GM12878 (cell line): ENCODE data around the gene MSRB2. TPM values are rescaled to one million over a fixed set of nuclear protein-coding genes. Genes with fewer than 3 reads are reported as not detected.

Source experiments
- ATAC-seq: fragments of 200-7000 bp; cut with Tn5 transposase; 3 replicates; pipeline ENCODE4 v1.9.1; 2020; ENCODE audit warnings: mild to moderate bottlenecking, moderate library complexity
- BruUV-seq: library from RNA; stranded (reverse); fragments of 400-500 nt; replicated peaks from 2 replicates; lab custom pipeline; 2021; lab: Mats Ljungman, UMichigan
- CTCF ChIA-PET: fragments of 300-600 bp; sonication (Branson Sonifier 250); formaldehyde crosslinking; extraction: SDS; loops from one replicate; lab custom pipeline; 2021; ENCODE audit warnings: inconsistent platforms; lab: Yijun Ruan, JAX
- POLR2A ChIA-PET: fragments of 350-600 bp; formaldehyde crosslinking; extraction: SDS; loops from one replicate; lab custom pipeline; 2021; ENCODE audit warnings: inconsistent platforms; lab: Charles Lee
- RAD21 ChIA-PET: fragments of 300-600 bp; sonication (Branson Sonifier 250); formaldehyde crosslinking; loops from one replicate; lab custom pipeline; 2023; ENCODE audit warnings: antibody characterized with exemption; ENCODE audit not compliant: unreplicated experiment; lab: Charles Lee
- SMC1A ChIA-PET: fragments of 300-600 bp; sonication (Branson Sonifier 250); formaldehyde crosslinking; loops from one replicate; lab custom pipeline; 2023; ENCODE audit not compliant: unreplicated experiment, uncharacterized antibody; lab: Charles Lee
- DNase-seq: peaks from one replicate; pipeline ENCODE4 v3.0.0-alpha.2; 2011; ENCODE audit warnings: low read depth, low spot score
- FAIRE-seq: peaks from 3 replicates; lab custom pipeline; 2011; peaks lifted over from hg19 to GRCh38; lab: Jason Lieb, UNC
- H2AFZ ChIP-seq: 2 replicates; pipeline ENCODE4 v1.6.0; 2011; ENCODE audit warnings: low read depth, low read length, control low read depth; ENCODE audit not compliant: control insufficient read depth
- H3K27ac ChIP-seq: 2 replicates; pipeline ENCODE4 v1.5.1; 2011; ENCODE audit warnings: control low read depth; ENCODE audit not compliant: control insufficient read depth, insufficient read depth
- H3K27me3 ChIP-seq, 2 experiments: replicated peaks in 1 of 2; 2 replicates each; pipeline versions ENCODE4 v1.6.0 to v1.6.1; 2011; ENCODE audit warnings: low read length in 1 of 2; ENCODE audit not compliant: control insufficient read depth in 2 of 2, insufficient read depth in 2 of 2
- H3K36me3 ChIP-seq, 2 experiments: 2 replicates each; pipeline ENCODE4 v1.5.1; 2011; ENCODE audit warnings: low read length in 1 of 2; ENCODE audit not compliant: control insufficient read depth in 2 of 2, insufficient read depth in 2 of 2
- H3K4me1 ChIP-seq: 2 replicates; pipeline ENCODE4 v1.6.1; 2011; ENCODE audit warnings: mild to moderate bottlenecking, low read length, moderate library complexity, mixed read lengths; ENCODE audit not compliant: control insufficient read depth, insufficient read depth
- H3K4me2 ChIP-seq: 2 replicates; pipeline ENCODE4 v1.6.0; 2011; ENCODE audit warnings: control low read depth; ENCODE audit not compliant: control insufficient read depth, insufficient read depth
- H3K4me3 ChIP-seq: fragments of 200-600 bp; sonication (generic); 2 replicates; pipeline ENCODE4 v1.5.1; 2016
- H3K79me2 ChIP-seq: 2 replicates; pipeline ENCODE4 v1.6.0; 2011; ENCODE audit warnings: low read length; ENCODE audit not compliant: control insufficient read depth, insufficient read depth
- H3K9ac ChIP-seq: 2 replicates; pipeline ENCODE4 v1.8.0; 2011; ENCODE audit warnings: low read length, control low read depth, mixed read lengths; ENCODE audit not compliant: control insufficient read depth, insufficient read depth
- H3K9me3 ChIP-seq: replicated peaks from 3 replicates; pipeline ENCODE4 v1.5.1; 2011; ENCODE audit warnings: mild to moderate bottlenecking, low read length; ENCODE audit not compliant: control insufficient read depth, insufficient read depth
- H4K20me1 ChIP-seq: 2 replicates; pipeline ENCODE4 v1.6.0; 2011; ENCODE audit not compliant: control insufficient read depth, insufficient read depth
- CREM ChIP-seq: IDR thresholded peaks from 2 replicates; pipeline ENCODE4 v1.6.1; 2014; ENCODE audit warnings: antibody characterized with exemption, low read depth
- MEF2B ChIP-seq: fragments of 450-650 bp; IDR thresholded peaks from 2 replicates; pipeline ENCODE4 v1.6.1; 2018; ENCODE audit warnings: mild to moderate bottlenecking, moderate library complexity; ENCODE audit not compliant: partially characterized antibody, poor library complexity, severe bottlenecking
- POLR2AphosphoS2 ChIP-seq: IDR thresholded peaks from 2 replicates; pipeline ENCODE4 v1.6.1; 2011; ENCODE audit warnings: low read depth, mild to moderate bottlenecking, low read length, improper control_type of control experiment, moderate library complexity
- SP1 ChIP-seq: IDR thresholded peaks from one replicate; pipeline ENCODE4 v1.6.1; 2011; ENCODE audit warnings: low read depth, low read length
- STAT1 ChIP-seq: fragments of 450-650 bp; conservative IDR thresholded peaks from 2 replicates; pipeline ENCODE4 v1.6.1; 2014; ENCODE audit warnings: antibody characterized with exemption, mild to moderate bottlenecking
- SUZ12 ChIP-seq: fragments of 200-600 bp; sonication (generic); IDR thresholded peaks from one replicate; pipeline ENCODE4 v1.6.1; 2018; ENCODE audit warnings: antibody characterized with exemption, mild to moderate bottlenecking; ENCODE audit not compliant: unreplicated experiment
- TCF12 ChIP-seq: IDR thresholded peaks from 2 replicates; pipeline ENCODE4 v1.6.1; 2011; ENCODE audit warnings: low read depth, mild to moderate bottlenecking, low read length
- ZNF384 ChIP-seq: IDR thresholded peaks from 2 replicates; pipeline ENCODE4 v1.6.1; 2012; ENCODE audit warnings: low read depth, mild to moderate bottlenecking, low read length, improper control_type of control experiment, borderline replicate concordance
- WGBS: methylation state at CpG from one replicate; pipeline ENCODE4 v1.1.6; 2016; ENCODE audit warnings: low lambda C conversion rate; ENCODE audit not compliant: insufficient replicate concordance, insufficient coverage; ENCODE audit errors: missing lambda C conversion rate; 5-methylcytosine and 5-hydroxymethylcytosine counted together
- in situ Hi-C: fragments of 300-500 bp; cut with MboI; formaldehyde crosslinking; loops from 9 replicates; pipeline ENCODE4 v1.14.3; 2018; ENCODE audit warnings: mixed read lengths
- intact Hi-C: fragments of 100-400 bp; cut with micrococcal nuclease; formaldehyde crosslinking; loops from one replicate; pipeline ENCODE4 v1.14.2; 2022; ENCODE audit not compliant: unreplicated experiment
- polyA plus RNA-seq, 11 experiments: library from polyadenylated mRNA; depleted of rRNA in 4 of 11; unstranded in 6 of 11; stranded (reverse) in 5 of 11; fragments of >200 nt; fragmentation: Nextera tagmentation in 4 of 11; fragmentation: Illumina TruSeq in 1 of 11; extraction: Ambion mirVana in 4 of 11; extraction: Trizol in 1 of 11; gene quantifications; 1 replicate in 1 of 11; 2 replicates in 10 of 11; pipeline versions ENCODE4 v1.2.1 to v1.2.3, GENCODE V29; 2011 to 2016; ENCODE audit warnings: inconsistent platforms in 2 of 11, missing spikeins in 2 of 11, low read depth in 1 of 11
- total RNA-seq, 4 experiments: library from RNA; depleted of rRNA in 3 of 4; stranded (reverse); fragments of >200 nt in 3 of 4; fragmentation: Illumina TruSeq in 1 of 4; extraction: Trizol in 1 of 4; gene quantifications; 2 replicates each; pipeline versions ENCODE4 v1.2.1 to v1.2.3, GENCODE V29; 2013 to 2021
- TF ChIP-seq, protein P1 (sequence below): IDR thresholded peaks from 2 replicates; pipeline ENCODE4 v1.6.1; 2011; ENCODE audit warnings: low read depth, low read length, improper control_type of control experiment, borderline replicate concordance
- TF ChIP-seq, protein P2 (sequence below): fragments of 450-650 bp; IDR thresholded peaks from 2 replicates; pipeline ENCODE4 v1.6.1; 2016; ENCODE audit warnings: mild to moderate bottlenecking

The MSRB2 gene
- total and polyA plus RNA-seq, 10 of the 15 experiments (the other 5 are each of a cell fraction or from before 2014, with no cell fraction given) = 1.5 to 18.6 (median 6.2) TPM

DNA sequence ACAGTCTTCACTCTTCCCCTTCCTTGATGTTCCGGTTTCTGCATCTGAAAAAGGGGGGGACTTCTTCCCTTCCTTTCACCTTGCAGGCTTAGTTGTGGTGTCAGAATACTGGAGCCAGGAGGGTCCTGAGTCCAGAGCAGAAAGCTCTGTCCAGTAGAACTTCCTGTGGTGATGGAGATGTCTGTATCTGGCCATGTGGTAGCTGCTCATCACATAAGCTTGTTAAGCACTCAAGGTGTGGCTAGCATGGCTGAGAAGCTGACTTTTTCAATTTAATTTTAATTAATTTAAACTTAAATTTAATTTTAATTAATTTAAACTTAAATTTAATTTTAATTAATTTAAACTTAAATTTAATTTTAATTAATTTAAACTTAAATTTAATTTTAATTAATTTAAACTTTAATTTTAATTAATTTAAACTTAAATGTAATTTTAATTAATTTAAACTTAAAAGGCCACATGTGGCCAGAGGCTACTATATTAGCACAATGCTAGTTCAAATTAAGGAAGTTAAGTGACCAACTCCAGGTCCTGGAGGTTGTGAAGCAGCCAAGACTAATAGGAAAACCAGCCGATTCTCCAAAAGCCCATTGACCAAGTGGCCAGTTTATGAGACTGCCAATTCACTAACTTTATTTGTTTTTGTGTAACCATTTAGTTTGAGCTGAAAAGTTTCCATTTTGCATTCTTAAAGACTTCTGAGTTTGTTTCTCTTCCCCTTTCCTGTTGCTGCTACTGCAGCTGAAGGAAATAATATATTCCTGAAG is 16.3 kb downstream of the MSRB2 start:
- Histone ChIP-seq H3K27me3 (no peaks in the 10 kb centered on the region), H3K27ac (no peak overlapping the region), H3K4me2 (no peak overlapping the region), H2AFZ (no peak overlapping the region), H3K36me3 (no peaks in the 10 kb centered on the region; a peak in 1 of 4 replicates), H3K9ac (no peak overlapping the region), H3K79me2 (no peaks in the 10 kb centered on the region), H3K9me3 (no peaks in the 10 kb centered on the region), H3K4me1 (no peaks in the 10 kb centered on the region), H4K20me1 (no peaks in the 10 kb centered on the region), H3K4me3 (no peak overlapping the region)
- in situ Hi-C loops = no loop called here
- 64% methylated on average over 2 of the region's 2 CpGs for WGBS
- ChIA-PET SMC1A (no interaction called here), POLR2A (no interaction called here), RAD21 (no interaction called here), CTCF (no interaction called here)
- BruUV-seq = no TSS peak
- FAIRE-seq (no peak), DNase-seq (no peak), ATAC-seq (no peak)
- intact Hi-C loops = no loop called here
- TF ChIP-seq ZNF384 (no peak), MEF2B (no peak), SUZ12 (no peak), POLR2AphosphoS2 (no peak), STAT1 (no peak), TCF12 (no peak), CREM (no peak), SP1 (no peak)
- TF ChIP-seq, protein P1, sequence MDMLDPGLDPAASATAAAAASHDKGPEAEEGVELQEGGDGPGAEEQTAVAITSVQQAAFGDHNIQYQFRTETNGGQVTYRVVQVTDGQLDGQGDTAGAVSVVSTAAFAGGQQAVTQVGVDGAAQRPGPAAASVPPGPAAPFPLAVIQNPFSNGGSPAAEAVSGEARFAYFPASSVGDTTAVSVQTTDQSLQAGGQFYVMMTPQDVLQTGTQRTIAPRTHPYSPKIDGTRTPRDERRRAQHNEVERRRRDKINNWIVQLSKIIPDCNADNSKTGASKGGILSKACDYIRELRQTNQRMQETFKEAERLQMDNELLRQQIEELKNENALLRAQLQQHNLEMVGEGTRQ = no peak
- TF ChIP-seq, protein P2, sequence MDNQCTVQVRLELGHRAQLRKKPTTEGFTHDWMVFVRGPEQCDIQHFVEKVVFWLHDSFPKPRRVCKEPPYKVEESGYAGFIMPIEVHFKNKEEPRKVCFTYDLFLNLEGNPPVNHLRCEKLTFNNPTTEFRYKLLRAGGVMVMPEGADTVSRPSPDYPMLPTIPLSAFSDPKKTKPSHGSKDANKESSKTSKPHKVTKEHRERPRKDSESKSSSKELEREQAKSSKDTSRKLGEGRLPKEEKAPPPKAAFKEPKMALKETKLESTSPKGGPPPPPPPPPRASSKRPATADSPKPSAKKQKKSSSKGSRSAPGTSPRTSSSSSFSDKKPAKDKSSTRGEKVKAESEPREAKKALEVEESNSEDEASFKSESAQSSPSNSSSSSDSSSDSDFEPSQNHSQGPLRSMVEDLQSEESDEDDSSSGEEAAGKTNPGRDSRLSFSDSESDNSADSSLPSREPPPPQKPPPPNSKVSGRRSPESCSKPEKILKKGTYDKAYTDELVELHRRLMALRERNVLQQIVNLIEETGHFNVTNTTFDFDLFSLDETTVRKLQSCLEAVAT = no peak
